Islet precursor cell (in vitro differentiated cells): ENCODE measurements around the gene SEPTIN2.
"Not testable (repeated sequence)": the region's sequence is repeated elsewhere in the genome, so short reads cannot be mapped to it uniquely, and the experiment has no call there.

Experiments
- DNase-seq: peaks from one replicate; pipeline ENCODE4 v3.0.0-alpha.2; 2018

SEPTIN2 gene

DNA sequence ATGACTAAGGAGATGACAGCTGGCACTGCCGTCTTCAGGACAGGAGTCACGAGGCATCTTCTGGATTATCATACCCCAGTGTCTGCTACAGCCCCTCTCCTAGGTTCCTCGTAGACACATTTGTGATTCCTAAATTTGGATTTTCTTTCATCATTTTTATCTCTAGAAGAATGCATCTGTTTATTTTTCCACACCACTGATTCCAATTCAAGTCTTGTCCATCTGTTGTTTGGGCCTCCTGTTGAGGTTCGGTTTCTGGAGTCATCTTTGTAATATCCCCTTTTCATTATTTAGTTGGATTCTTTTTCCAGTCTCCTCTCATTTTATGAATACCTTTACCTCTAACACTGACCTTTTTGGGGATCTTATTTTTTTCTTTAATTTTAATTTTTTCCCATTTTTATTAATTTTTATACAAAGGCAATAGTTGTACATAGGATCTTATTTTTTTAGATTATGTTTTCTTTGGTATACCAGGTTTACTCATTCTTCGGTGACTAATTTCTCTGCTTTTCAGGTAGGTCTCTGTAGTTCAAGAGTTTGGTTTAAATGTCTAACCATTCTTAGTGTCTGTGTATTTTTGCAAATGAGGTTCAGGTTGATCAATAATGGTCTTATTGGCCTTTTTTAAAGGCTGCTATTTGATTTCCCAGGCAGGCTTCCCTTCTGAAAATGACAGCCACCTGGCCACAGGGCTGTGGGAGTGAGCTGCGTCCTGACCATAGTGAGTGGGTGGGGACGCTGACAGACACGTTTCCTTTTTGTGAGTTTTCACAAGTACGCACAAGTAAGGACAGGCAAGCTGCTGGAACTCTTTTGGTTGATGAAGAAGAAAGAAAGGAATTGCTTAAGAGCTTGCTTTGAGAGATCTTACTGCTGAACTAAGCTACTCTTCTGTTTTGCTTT is 74.8 kb downstream of the SEPTIN2 start:
- DNase-seq = no peak

DNA sequence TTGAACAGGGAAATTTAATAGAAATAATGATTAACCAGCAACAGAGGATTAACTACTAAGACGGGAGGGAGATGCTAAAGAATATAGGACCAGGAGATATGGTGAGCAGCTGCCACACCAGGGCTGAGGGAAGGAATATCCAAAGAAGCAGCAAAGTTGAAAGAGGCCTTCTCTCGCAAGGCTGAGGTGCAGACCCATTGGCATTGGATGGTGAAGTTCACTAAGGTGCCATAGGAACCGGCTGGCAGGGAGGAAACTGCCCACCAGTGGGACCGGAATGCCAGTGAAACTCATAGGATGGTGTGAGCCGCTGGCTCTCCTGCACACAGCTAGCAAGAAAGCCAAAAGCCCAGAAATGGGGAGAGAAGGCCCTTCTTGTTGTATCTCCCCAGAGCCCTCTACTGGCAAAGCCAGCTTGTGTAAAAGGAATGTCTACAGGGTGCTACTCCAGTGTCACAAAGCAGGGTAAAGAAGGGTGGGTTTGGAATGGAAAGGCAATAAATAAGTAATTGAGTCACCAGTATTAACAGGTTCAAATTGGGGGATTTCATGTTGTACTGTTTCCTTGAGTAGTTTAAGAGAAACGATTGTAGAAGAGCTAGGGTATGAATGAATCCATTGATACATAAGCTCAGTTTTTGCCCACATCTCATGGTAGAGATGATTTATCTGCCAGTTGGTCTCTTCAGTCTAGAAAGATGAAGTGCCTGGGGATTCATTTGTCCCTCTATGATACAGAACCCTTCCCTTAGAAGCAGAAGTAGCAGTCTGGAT is 76.4 kb downstream of the SEPTIN2 start:
- peak; percentile 64 for DNase-seq

DNA sequence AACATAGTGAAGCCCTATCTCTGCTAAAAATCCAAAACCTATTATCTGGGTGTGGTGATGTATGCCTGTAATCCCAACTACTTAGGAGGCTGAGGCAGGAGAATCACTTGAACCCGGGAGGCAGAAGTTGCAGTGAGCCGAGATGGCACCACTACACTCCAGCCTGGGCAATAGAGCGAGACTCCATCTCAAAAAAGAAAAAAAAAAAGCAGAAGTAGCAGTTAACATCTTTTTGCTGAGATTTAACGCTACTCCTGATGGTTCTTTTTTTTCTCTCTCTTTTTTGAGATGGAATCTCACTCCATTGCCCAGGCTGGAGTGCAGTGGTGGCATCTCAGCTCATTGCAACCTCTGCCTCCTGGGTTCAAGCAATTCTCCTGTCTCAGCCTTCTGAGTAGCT is 77.0 kb downstream of the SEPTIN2 start:
- not testable (repeated sequence) for DNase-seq

DNA sequence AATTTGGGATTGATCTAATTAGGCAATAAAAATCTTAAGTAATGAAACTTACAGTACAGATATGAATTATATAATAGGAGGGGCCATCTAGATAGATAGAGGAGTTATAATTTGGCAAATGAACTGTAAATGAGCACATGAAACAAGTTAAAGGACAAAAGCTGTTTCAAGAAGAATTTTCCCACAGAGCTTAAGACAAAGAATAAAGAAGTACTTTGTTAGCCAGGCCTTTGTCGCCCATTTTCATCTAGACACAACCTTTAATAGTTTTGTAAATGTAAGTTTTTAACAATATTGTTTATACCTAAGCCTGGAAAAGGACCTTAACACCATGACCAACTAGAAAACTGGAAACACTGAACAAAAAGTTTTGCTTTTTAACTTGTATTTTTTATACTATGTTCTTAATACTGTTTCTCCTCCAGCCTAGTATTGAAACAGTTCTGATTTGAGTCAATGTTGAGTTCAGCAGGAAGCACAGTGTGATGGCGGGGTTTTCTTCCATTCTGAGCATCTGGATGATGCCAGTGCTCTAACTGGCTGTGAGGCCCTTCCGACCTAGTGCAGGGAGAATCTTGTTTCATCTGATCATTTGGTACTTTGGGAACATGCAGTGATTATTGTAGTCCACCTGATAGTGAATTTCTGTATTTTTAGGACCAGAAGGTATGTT is 77.9 kb downstream of the SEPTIN2 start:
- no peak for DNase-seq

DNA sequence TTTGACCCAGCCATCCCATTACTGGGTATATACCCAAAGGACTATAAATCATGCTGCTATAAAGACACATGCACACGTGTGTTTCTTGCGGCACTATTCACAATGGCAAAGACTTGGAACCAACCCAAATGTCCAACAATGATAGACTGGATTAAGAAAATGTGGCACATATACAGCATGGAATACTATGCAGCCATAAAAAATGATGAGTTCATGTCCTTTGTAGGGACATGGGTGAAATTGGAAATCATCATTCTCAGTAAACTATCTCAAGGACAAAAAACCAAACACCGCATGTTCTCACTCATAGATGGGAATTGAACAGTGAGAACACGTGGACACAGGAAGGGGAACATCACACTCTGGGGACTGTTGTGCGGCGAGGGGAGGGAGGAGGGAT is 81.1 kb downstream of the SEPTIN2 start:
- DNase-seq = not testable (repeated sequence)

DNA sequence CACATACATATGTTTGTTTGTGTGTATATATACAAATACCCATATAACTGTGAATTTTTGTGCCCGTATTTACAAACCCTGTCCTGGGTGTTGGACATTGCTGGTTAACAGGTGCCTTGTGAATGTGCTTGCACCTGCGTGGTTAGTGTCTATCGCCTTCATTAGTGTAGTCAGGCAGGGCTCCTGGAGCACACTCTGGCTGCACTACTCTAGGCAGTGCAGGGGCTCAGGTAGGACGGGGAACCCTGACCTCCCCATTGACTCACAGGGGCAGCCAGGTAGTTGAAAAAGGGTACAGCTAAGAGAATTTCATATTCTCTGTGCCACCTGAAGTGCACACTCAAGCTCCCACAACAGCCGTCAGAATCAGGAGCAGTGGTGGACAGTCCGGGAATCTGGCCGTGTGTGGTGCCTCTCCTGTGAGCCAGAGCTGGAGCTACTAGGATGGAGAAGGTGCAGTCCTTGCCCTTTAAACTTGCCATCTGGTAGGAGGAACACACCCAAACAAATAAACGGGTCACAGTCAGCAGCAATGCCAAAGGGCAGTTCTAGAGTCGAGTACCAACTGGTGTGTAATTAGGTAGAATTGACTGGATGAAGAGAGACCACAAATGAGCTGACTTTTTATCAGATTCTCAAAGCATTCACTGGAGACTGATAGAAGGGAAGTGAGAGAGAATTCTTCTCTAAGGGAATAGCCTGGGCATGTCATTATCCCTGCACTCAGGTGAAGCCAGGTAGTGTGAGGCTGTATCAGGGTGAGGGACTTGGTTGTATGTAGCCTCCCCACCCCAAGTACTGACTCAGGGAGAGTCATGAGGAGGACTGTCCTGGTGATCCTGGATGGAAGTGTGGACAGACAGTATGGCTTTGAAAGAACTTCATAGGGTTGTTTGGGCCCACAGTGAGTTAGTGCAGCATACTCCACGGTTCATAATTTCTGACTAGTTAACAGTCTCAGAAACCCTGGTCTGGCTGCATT is 84.5 kb downstream of the SEPTIN2 start:
- no peak for DNase-seq
